NCI-H1092 treated with DMSO at 0.1 percent for 48 hours (cell line): Measurements from ENCODE around the gene ITGA7.
A peak's percentile ranks its signal among the peaks of the same experiment; 100 is the strongest.

Experiments
- DNase-seq: peaks from one replicate; lab custom pipeline; 2025; lab: John Stamatoyannopoulos, UW

The ITGA7 gene

DNA sequence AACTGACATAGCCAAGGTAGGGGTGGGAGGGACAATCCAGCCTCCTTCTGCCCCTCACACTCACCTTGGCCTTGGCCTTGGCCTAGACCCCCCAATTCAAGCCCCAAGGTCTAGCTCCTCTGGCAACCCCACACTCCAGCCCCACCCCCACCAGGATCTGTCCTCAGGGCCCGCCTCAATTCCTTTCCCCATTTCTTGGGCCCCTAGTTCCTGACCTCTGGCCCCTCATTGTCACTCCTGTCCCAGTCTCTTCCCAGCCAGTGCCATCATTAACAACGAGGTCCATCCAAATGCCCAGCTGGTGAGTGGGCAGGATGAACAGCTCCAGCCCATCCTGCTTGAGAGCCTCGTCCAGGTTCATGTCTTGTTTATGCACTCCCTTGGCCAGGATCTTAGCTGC lies 28.4 kb upstream of the ITGA7 start:
- DNase-seq = no peak

DNA sequence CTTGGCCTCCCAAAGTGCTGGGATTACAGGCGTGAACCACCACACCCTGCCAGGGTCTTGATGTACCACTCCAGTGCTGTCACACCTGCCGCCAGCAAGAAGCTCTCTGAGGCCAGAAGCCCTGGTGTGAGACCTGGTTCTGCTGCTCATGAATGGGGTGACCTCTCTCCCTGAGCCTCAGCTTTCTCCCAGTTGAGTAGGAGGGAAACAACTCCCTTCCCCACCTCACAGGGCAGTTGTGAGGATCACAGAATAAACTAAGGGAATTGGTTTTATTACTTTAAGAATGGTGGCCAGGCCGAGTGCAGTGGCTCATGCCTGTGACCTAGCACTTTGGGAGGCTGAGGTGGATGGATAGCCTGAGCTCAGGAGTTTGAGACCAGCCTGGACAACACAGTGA lies 26.9 kb upstream of the ITGA7 start:
- no peak for DNase-seq

GRCh38 chr12:55733858-55734257 lies 26.2 kb upstream of the ITGA7 start:
- DNase-seq = no peak

DNA sequence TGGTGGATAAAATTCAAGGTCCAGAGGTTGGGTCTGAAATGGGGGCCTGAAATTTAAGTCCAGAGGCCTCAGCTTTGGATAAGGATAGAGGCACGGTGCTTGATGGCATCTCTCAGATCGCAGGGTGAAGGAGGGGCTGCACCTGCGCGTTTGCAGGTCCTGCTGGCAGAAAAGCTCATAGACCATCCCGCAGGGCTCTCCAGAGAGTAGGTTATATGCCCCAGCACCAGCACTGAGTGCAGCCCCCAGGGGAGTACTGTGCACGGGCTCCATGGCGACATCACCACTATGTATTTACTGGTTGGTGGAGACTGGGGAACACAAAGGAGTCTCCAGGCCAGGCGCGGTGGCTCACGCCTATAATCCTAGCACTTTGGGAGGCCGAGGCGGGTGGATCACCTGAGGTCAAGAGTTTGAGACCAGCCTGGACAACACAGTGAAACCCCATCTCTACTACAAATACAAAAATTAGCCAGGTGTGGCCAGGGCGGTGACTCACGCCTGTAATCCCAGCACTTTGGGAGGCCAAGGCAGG lies 25.4 kb upstream of the ITGA7 start:
- no peak for DNase-seq

GRCh38 chr12:55732288-55732687 lies 24.6 kb upstream of the ITGA7 start:
- DNase-seq = no peak

- no peak for DNase-seq
These were observed 22.4 kb upstream of the ITGA7 start for GRCh38 chr12:55729819-55730818.

DNA sequence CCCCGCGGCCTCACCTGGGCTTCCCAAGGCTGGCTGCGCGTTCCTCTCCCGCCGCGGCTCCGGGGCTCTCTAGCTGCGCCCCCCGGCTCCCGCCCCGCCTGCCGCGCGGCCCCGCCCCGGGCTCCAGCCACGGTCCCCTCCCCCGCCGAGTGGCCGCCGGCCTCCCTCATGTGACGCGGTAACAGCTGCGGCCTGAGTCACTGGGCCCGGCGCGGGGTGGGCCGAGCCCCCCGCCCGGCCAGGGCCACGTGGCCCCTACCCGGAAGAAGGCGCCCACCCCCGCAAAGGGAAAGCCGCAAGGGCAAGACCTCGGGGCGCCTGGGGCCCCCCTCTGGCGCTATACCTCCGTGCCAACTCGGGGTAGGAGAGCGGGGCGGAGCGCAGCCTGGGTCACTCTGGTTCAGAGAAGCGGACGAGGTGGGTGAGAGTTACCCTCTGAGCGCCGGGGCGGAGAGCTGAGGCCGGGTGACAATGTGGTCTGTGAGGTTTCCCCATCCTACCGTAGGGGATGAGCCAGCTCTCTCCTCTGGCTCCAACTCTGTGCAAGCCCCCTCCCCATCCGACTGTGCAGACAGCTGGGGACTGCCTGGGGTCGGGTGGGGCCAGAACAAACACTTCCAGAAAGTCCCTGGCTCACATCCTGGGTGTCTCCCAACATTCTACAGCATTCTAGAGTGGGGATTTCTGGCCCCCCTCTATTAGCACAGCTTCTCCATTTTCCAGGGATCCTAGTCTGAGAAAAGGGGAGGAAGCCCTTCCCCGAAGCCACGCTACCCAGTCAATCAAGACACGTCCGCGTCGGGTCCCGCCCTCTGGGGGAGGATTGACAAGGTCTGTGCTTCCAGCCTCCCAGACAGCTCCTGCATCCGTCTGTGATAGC lies 21.5 kb upstream of the ITGA7 start, which contains the start of gene CD63:
Gene CD63 (minus strand): TSS at position 71 of the 880 bp plus-strand sequence. CDS start 668 bp downstream, outside the sequence.
- DNase-seq = peak; percentile 62

DNA sequence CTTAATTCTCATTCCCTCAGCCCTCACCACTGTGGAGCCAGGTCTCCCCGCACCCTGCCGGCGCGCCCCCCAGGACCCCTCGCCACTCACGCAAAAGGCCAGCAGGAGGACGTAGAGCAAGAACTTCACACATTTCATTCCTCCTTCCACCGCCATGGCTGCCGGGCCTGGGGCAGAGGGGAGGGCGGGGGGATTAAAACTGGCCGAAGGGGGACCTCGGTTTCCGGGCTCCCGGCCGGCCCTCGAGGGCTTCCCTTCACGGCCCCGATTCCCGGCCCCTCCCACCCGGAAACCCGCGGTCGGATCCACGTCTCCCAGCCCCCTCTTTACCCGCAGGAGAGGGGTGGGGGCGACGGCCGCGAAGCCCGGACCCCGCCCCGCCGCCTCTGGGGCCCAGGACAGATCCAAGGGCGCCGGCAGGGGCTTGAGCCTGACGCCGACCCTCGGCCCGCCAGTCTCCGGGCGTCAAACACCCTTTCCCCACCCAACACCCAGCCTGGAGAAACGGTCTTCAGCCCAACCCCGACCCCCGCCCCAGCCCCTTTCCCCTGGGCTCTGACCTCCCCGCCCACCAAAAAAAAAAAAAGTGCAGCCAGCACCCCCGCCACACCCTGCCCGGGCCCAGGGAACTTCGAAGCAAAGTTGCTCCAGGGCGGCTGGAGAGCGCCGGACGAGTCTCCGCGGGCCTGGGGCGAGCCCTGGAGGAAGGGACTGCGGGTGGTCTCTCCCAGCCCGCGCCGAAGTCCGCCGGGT lies 20.7 kb upstream of the ITGA7 start:
- no peak for DNase-seq

- DNase-seq = no peak
These were observed 20.0 kb upstream of the ITGA7 start for GRCh38 chr12:55727643-55728185.

DNA sequence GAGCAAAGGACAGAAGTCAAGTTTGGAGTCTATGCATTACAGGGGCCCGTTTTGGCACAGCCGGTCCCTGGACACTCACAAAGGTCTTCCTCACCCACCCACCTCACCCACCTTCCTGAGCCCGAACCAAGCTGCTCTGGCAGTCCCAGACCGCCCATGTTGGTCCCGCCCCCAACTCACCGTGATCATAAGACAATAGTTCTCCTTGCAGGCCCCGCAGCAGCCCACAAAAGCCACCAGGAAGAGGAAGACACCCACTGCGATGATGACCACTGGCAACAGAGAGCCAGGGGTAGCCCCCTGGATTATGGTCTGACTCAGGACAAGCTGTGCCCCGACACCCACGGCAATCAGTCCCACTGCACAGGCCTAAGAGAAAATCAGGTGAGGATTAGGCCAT lies 19.3 kb upstream of the ITGA7 start:
- DNase-seq = no peak

DNA sequence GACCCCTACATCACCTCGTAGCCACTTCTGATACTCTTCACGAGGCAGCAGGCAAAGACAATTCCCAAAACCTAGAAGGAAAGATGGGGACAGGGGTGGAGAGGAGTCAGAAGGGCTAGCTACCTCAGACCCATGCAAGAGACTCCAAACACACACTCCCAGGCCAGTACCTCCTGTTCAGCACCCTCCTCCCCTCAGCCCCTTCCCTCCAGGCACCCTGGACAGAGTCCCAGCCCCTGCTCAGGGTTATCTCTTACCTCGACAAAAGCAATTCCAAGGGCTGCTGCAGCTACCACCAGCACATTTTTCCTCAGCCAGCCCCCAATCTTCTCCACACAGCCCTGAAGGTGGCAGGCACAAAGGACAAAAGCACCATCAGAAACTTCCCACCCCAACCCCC lies 17.9 kb upstream of the ITGA7 start:
- DNase-seq = no peak

DNA sequence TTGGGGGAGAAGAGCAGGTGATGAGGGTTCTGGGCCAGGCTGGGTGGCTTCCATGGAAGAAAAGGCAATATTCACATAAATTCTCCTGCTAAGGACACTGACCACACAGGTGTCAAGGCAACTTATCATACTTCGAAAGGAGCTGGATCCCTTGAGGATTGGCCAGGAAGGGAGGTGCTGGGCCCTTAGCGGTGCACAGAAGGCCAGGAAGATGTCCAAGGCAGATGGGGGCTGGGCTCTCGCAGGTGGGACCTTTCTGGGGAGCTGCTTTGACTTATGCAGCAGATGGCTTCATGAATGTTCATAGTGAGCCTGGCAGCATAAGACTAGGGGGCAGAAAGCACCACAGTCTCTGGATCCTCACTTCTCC lies 17.2 kb upstream of the ITGA7 start:
- DNase-seq = no peak

DNA sequence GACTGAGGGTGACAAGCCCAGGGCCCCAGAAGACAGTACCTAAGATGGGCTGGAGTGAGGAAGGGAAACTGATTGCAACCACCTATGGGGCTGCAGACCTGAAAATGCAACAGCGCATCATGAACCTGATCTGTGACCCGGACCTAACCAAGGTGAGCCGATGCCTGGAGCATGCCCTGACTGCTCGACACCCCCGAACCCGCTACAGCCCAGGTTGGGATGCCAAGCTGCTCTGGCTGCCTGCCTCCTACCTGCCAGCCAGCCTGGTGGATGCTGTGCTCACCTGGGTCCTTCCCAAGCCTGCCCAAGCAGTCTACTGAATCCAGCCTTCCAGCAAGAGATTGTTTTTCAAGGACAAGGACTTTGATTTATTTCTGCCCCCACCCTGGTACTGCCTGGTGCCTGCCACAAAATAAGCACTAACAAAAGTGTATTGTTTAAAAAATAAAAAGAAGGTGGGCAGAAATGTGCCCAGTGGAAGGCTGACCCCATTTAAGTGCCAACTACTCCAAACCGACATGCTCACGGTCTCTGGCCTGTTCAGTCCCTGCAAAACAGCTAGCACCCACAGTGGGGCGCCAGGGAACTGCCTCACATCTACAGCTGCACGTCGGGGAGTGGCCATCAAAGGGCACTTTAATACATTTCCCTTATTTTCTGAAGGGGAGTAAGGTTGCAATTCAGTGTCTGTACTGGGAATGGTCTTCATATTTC lies 16.7 kb upstream of the ITGA7 start:
- no peak for DNase-seq

DNA sequence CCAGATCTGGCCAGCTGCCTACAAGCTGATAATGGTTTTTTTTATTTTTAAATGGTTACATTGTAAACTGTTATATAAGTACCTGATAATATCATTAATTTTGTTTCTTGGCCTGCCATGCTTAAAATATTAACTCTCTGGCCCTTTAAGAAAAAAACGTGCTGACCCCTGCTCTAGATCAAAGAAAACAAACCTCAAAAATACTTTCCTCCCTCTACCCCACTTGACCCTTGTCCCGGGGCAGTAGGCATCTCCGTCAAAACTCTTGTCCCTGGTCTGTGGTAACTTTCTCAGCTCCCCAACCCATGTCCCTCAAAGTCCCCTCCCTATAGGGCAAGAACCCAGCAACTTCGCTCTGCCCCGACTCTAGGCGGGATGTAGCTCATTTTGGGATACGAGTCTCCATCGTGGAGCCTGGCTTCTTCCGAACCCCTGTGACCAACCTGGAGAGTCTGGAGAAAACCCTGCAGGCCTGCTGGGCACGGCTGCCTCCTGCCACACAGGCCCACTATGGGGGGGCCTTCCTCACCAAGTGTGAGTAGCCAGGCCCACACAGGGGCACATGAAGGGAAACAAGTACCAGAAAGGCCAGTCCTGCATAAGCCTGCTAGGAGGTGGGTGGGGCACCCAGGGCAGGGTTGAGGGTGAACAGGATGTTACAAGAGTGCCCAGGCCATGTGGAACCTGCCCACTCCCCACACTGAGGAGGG lies 16.0 kb upstream of the ITGA7 start:
- no peak for DNase-seq

DNA sequence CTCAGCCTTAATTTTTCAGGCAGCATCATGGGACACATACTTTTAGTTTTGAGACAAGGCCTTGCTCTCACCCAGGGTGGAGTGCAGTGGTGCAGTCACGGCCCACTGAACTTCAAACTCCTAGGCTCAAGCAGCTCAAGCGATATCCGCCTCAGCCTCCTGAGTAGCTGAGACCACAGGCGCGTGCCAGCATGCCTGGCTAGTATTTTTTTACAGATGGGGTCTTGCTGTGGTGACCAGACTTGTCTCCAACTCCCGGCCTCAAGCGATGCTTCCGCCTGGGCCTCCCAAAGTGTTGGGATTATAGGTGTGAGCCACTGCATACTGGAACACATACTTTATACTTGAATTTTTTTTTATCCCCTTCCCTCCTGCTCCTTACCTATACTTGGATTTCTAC lies 15.2 kb upstream of the ITGA7 start:
- no peak for DNase-seq

GRCh38 chr12:55721601-55722213 lies 14.0 kb upstream of the ITGA7 start:
- no peak for DNase-seq

GRCh38 chr12:55720894-55721444 lies 13.3 kb upstream of the ITGA7 start:
- DNase-seq = no peak

DNA sequence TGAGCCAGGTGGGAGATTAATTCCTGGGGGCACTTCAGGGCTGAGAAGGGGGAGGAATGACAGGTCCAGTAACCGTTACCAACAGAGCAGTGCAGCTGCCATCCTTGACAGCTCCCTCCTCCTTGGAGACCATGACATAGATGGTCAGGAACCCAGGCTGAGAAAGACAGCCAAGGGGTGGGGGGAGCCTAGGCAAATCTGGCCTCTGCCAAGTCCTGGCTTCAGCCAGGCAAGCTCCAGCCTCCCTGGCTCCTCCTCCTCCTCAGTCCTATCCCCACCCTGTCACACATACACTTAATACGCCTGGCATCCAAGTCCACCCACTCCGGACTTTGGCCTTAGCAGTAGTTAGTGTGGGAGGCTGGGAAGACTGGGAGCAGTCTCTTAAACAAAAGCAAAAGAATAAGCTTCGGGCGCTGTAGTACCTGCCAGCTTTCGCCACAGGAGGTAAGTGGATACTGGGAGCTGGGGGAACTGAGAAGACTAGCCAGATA lies 12.4 kb upstream of the ITGA7 start, which contains the start of gene RDH5:
Gene RDH5 (plus strand): TSS at position 323 of the 494 bp plus-strand sequence. CDS start 792 bp downstream, outside the sequence.
- DNase-seq = no peak

DNA sequence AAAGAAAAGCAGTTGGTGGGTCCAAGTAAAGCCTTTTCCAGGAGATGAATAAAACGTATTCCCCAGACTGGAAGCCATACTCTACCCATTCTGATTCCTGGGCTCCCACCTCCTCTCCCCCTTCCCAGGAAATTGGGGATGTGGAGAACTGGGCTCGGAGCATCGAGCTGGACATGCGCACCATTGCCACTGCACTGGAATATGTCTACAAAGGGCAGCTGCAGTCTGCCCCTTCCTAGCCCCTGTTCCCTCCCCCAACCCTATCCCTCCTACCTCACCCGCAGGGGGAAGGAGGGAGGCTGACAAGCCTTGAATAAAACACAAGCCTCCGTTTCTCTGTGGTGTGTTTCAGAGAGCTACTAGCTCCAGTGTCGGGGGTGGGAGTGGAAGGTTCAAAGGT lies 11.7 kb upstream of the ITGA7 start:
- no peak for DNase-seq
